HG03520 (cell line): ENCODE data around the gene CREB3L4.
"Not testable (repeated sequence)": the region's sequence is repeated elsewhere in the genome, so short reads cannot be mapped to it uniquely, and the experiment has no call there.

ENCODE experiments used
- ATAC-seq: cut with Tn5 transposase; IDR thresholded peaks from one replicate; pipeline ENCODE4 v1.9.1; 2021; ENCODE audit warnings: mild to moderate bottlenecking, moderate library complexity; ENCODE audit not compliant: unreplicated experiment

Gene CREB3L4

DNA sequence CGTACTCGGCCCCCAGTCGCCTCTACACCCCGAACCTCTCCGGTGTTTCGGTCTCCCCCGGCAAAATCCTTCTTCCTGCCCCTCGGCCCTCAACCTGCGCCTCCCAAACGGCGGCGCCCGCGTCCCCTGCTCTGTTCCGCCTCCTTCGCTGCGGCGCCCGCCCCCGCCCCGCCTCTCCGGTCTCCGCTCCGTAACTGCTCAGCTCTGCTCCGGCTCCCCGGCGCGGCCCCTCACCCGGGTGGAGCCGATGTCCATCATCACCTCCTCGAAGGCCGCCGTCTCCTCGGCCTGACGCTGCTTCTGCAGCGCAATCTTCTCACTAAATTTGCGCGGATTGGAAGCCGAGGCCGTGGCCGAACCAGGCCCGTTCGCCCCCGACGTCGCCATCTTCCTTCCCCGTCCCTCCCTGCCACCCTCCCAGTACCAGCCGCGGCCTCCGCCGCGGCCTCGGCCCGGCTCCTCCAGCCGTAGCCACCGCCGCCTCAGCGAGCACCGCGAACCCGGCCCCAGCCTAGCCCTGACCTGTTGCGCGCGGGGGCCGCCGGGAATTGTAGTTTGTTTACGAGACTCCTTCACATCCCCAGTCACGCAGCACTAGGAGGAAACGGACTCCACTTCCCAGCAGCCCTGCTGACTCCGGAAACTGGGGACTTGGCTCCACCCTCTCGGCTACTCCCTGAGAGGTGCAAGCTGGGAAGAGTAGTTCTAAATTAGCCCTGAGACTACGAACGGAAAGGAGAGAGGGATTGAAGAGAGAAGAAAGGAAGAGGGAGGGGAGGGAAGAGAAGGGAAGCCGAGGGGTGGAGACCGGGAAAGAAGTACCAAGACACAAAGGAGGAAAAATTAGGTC lies 9.4 kb upstream of the CREB3L4 start, which contains the start of gene CRTC2:
Gene CRTC2 (minus strand): TSS at position 502 of the 850 bp plus-strand sequence. CDS start 115 bp downstream, at position 387.
- ATAC-seq = peak; percentile 79

DNA sequence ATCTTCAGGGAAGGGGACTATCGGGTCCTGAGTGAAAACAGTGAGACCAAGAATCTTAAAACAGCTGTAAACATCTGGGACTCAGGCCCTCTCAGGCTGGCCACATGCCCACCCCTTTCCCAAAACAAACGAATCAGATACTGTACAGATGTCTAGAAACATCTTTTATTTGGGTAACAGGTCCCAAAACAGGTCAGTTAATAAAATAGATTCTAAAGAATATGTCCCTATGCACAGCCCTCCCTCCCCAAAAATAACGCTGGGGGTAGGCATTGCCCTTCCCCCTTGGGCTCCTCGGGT lies 8.8 kb upstream of the CREB3L4 start:
- ATAC-seq = no peak

DNA sequence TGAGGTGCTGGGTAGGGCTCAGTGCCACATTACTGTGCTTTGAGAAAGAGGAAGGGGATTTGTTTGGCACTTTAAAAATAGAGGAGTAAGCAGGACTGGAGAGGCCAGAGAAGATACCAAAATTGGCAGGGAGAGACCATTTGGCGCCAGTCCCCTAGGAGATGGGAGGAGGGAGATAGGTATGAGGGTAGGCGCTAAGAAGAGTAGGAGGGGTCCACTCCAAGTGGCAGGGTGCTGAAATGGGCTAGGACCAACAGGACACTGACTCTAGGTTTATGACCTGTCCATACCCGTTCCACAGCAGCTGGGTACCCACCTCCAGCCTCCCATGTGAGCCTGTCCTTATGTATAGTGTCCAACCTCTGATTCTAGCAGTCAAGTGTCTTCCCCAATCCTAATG lies 8.2 kb upstream of the CREB3L4 start:
- no peak for ATAC-seq

DNA sequence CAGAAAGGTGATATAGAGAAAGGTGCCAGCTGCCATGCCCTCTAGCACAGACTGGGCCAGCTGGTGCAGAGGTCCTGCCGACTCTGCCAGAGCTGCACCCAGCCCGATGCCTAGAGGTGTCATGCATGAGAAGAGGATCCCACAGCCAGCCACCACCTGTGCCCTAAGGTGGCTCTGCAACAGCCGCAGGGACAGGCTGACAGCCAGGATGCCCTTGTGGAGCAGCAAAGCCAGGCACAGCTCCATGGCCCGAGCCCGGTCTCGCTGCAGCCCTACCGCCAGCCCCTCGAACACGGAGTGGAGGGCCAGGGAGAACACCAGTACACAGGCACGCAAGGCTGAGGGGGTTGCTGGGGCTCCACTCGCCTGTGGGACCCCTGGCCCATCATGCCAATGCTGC lies 7.5 kb upstream of the CREB3L4 start:
- ATAC-seq = no peak

DNA sequence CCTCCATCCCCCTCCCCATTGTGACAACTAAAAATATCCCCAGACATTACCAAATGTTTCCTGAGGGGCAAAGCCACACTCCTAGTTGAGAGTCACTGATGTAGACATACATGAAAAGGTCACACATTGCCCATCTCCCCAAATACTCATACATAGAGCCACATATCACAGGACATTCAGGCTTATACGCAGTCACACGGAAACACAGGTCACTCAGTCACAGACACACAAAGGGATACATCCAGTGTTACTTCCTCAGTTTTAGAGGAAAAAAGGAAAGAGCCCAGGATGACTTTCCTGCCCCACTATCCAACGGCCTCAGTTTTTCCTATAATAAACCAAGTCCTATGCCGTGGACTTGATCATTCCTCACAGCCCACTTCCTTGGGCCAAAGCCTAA lies 6.3 kb upstream of the CREB3L4 start:
- no peak for ATAC-seq

DNA sequence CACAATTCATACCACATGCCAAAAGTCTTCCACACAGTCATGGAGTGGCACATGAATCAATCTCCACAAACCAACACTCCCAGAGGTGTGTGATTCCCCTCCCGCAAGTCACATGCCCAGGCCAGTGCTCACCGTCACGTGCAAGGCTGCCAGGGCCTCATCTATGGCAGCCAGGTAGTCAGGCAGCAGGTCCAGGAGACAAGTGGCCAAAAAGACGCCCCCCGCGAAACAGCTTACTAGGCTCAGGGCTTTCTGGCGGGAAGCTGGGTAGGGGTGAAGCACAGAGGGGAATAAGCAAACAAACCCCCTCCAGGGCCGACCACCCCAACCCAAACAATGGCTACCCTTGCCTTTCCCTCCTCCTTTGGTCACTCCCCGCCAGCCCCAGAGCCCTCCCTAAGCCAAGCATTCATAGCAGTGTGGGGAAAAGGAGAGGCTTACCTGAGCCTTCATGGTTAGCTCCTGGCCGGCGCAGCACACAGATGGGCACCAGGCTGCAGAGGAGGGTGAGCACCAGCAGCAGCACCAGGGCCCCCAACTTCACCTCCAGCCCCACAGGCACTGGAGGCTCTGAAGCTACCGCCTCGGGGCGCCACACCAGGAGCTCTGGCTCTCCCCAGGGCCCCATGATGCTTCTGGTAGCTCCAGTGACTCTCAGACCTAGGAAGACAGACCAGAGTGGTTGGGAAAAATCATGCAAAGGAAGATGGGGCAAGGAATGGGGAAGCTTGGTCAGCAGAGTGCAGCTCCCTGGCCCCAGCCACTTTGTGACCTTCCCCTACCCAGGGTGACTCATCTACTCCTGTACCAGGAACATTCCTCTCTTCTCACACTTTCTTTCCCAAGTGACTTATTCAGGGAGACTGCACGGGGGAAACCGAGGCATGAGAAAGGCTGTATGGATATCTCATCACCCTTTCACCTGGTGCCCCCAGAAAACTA lies 5.3 kb upstream of the CREB3L4 start:
- ATAC-seq = no peak

DNA sequence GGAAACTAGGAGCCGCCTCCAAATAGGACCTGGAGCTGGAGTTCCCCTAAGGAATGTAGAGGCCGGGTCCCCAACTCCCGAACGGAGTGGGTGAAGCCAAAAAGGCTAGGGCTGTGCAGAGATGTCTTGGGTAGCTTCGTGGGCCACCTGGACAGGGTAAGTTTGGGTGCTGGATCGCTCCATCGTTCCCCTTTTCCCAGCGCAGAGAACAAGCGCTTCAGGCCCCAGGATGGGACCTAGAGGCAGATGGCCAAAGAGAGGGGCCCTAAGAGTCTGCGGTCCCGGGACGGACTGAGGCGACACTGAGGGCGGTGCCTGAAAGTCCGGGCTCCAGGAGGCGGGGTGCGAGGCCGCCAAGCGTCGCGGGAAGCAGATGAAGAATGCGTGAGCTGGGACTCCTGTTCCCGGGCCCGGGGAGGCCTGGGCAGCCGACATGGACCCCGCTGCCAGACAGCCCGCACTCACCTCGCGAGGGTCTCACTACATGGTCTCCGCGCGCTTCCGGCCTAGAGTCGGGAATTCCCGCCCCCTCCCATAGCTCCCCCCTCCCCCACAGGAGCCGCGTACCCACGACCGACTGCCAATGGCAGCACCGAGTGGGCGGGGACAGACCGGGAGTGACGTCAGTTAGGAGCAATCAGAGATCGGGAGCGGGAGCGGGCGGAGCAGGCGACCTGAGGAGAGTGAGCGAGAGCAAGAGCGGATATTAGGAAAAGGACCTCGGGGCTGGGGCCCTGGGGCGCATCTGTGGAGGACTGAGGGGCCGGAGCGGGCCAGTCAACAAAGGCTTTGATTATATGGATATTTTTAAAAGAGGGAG lies 4.5 kb upstream of the CREB3L4 start, which contains the start of gene SLC39A1:
Gene SLC39A1 (minus strand): TSS at position 508 of the 820 bp plus-strand sequence. CDS start 822 bp downstream, outside the sequence.
- peak; percentile 36 for ATAC-seq

DNA sequence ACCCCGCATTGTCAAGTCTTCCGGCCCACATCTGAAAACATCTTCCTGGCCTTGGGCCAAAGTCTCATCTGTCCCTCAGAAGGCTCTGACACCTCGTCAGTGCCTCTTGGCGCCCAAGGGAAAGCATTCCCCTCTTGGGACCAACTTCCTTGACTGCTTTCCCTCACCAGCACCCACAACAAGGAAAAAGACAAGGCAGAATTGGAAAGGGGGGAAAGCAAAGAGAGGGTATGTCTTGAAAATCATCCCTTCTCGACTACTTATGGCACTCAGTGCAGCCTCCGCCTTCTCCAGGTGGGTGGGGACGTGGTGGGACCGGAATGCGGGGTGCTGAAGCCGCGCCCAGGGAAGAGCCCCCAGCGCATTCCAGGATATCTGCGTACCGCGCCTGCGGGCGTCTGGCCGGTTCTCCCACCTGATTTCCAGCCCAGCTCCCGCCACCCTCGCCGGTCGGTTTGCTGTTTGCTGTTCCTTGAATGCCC lies 3.8 kb upstream of the CREB3L4 start:
- ATAC-seq = no peak

DNA sequence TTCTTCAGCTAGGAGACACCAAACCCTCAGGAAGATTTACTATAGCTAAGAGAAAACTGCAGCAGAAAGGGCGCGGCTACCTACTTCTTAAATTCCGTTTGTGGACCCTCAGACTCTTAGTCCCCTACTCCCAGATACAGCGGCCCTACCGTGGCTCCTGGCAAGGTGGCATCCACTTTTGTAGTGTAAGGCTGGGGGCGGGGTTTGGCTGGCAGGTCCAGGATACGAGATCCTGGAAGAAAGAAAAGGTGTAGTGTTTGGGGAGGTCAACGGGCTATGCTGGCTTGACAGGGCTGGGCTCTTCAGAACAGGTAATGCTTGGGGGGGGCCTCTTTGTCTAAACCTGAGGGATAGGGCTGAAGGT lies 280 bp downstream of the CREB3L4 start:
- ATAC-seq = no peak

DNA sequence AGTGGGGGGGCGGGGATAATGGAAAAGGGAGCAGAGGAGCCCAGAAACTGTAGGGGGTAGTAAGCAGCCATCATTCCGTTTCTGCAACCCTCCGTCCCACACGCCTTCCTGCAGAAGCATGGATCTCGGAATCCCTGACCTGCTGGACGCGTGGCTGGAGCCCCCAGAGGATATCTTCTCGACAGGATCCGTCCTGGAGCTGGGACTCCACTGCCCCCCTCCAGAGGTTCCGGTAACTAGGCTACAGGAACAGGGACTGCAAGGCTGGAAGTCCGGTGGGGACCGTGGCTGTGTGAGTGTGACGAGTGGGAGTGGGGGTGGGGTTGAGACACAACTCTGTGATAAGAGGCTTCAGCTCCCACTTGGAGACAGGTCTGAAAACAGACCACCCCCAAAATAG lies 706 bp downstream of the CREB3L4 start:
- no peak for ATAC-seq

DNA sequence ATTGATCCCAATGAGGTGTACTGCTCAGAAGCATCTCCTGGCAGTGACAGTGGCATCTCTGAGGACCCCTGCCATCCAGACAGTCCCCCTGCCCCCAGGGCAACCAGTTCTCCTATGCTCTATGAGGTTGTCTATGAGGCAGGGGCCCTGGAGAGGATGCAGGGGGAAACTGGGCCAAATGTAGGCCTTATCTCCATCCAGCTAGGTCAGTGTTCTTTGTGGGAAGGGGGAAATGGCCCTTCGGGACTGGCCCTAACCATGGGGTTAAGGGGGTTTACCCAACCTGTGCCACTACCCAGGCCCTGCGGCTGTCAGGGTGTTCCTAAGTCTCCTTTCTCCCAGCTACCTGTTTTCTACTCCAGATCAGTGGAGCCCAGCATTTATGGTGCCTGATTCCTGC lies 1.3 kb downstream of the CREB3L4 start:
- ATAC-seq = no peak

DNA sequence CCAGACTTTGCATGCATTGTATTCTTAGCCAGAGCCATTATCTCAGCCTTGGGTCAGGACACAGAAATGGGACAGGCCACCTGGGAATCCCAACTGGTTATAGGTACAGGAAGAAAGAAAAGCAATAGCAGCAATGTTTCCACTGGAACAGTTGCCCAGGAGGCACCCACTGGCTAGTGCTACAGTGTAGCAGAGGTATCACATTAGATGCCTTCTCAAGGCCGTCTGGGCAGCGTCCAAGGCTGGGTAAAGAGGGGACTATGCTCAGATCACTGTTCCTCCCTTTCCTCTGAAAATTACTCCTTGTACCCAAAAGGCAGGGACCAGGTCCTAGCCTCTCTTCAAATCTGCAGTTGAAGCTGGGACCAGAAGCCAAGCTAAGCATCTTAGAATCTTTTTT lies 2.6 kb downstream of the CREB3L4 start:
- no peak for ATAC-seq

DNA sequence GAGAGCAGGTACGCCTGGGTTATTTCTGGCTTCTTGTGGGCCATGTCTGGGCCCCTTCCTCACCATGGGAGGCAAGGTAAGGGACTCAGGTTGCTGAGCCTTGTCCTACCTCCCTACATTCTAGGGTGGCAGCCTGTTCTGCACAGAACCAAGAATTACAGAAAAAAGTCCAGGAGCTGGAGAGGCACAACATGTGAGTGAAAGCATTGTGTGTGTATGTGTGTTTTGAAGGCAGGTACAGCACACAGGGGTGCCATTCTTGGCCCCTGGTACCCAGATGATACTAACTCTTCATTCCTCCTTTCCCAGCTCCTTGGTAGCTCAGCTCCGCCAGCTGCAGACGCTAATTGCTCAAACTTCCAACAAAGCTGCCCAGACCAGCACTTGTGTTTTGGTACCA lies 5.4 kb downstream of the CREB3L4 start:
- ATAC-seq = no peak

DNA sequence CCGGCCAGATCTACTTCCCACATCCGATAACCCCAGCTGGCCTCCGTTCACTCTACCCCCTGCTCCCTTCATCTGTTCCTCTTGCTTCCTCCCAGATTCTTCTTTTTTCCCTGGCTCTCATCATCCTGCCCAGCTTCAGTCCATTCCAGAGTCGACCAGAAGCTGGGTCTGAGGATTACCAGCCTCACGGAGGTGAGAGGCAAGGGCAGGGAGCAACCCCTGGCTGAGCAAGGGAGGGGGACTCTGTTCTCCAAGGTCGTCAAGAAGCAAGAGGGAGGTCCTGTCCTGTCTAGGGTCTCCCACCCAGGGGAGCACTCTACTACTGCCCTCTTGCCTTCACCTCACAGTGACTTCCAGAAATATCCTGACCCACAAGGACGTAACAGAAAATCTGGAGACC lies 5.8 kb downstream of the CREB3L4 start:
- ATAC-seq = no peak

DNA sequence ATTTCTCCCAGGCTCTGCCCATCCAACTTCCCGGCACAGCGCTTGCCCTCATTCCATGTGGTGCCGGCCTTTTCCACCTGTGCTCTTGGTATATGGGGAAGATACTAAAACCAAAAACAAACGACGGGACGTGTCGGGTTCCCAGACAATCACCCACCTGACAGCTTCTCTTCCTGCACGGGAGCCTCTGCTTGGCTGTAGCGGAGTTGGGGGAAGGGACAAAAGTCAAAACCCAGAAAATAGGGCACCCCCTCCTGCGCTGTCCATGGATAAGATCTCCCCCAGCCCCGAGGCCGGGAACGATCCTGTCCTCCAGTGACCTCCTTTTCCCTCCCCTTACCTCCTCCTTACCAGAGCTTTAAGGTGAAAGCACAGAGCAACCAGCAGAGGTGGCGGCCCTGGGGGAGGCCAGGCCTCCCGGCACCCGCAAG lies 9.1 kb downstream of the CREB3L4 start:
- no peak for ATAC-seq

DNA sequence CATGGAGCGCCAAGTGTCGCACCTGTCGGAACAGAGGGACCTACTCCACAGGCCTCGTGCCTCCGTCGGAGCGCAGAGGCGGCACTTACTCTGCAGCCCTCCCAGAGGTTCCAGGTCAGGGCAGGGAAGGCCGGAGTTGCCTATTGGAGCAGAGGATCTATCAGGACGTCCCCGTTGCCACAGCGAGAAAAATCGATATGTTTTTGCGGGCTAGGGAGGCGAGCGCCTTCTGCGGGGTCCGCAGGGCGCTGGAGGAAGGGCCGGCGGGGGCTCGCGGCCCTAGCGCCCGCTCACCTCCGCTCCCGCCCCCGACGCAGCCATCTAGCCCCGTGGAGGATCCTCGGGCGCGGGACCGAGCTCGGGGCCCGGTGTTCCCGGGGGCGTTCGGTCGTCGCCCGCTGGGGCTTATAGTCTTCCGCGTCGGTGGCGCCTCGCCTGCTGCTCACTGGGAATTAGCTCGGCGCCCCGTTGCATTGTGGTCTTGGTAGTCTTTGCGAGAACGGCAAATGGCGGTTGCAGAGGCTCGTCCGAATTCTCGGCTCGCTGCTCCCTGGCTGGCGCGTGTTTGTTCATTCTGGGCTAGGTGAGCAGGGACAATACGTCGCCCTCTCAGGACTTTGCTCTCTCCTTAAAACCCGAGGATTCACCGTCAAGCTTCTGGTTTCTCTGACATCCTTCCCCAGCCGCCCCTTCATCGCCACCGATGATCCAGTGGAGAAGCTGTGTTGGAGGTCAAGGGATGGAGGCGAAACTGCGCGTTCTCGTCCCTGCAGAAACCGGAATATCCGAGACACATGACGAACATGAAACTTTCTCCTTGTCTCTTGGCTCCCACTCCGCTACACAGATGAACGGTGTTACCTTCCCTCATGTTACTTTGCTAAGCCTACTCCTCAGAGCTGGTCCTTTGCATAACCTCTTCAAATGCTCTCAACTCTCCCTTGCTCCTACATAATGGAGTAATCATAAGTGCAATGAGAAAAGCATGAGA lies 9.8 kb downstream of the CREB3L4 start, which contains the start of gene JTB:
Gene JTB (minus strand): TSS at position 425 of the 991 bp plus-strand sequence. CDS start 422 bp downstream, at position 3.
- peak; percentile 80 for ATAC-seq

DNA sequence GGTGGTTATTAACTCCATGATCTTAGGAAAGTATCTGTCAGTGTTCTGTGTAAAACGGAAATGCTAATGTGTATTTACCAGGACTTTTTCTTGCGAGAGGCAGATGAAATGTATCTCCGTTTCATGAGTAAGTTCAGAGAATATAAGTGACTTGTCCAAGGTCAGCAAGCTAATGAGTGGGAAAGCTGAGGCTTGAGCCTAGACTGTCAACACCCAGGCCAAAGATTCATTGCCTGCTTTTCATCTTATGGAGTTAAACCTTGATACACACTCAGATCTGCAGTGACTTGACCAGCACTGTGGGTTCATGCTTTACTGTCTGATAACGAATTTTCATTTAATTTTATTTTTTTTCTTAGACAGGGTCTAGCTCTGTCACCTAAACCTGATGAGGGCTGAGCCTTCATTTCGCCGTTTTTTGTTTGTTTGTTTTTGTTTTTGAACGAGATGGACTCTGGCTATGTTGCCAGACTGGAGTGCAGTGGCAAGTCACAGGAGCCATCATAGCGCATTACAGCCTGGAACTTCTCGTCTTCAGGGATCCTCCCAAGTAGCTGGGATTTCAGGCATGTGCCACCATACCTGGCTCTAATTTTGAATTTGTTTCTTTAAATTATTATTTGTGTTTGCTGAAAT lies 10.7 kb downstream of the CREB3L4 start:
- no peak for ATAC-seq

DNA sequence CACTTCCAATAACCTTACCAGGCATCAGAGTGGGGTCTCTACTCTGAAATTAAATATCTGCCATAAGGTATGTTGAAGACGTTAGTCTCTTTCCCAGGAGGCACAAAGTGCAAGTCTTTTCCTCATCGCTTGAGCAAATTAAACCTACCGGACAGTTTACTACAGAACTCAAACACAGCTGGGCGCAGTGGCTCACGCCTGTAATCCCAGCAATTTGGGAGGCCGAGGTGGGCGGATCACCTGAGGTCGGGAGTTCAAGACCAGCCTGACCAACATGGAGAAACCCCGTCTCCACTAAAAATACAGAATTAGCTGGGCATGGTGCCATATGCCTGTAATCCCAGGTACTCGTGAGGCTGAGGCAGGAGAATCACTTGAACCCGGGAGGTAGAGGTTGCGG lies 11.4 kb downstream of the CREB3L4 start:
- ATAC-seq = not testable (repeated sequence)

DNA sequence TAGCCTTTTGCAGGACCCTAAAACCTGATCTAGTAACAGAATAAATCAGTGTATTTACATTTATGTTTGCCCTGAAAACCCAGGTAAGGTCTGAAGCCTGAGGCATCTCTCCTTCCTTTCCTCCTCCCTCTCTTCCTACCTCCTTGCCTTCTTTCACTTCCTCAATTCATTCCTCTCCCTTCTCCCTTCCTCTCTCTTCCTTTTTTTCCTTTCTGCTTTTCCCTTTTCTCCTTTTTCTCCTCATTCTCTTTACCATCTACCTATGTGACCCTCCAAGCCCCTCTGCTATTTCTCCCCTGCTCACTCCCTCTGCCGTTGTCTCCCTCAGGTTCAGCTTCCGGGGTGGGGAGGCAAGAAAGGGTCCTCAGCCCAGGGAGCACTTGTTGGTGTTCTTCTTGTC lies 14.0 kb downstream of the CREB3L4 start:
- ATAC-seq = not testable (repeated sequence)
